Stimulated activated CD8-positive, alpha-beta memory T cell treated with anti-CD3 and anti-CD28 coated beads, Interleukin-4, amount 100 ng/mL, for 4 hours (primary cell): ENCODE data around the gene TTC16.

Source experiments
- DNase-seq, 2 donors: peaks; one replicate each; pipeline ENCODE4 v3.0.0-alpha.2; 2020; ENCODE audit warnings: low read depth in 2 of 2, low spot score in 1 of 2

TTC16 gene

DNA sequence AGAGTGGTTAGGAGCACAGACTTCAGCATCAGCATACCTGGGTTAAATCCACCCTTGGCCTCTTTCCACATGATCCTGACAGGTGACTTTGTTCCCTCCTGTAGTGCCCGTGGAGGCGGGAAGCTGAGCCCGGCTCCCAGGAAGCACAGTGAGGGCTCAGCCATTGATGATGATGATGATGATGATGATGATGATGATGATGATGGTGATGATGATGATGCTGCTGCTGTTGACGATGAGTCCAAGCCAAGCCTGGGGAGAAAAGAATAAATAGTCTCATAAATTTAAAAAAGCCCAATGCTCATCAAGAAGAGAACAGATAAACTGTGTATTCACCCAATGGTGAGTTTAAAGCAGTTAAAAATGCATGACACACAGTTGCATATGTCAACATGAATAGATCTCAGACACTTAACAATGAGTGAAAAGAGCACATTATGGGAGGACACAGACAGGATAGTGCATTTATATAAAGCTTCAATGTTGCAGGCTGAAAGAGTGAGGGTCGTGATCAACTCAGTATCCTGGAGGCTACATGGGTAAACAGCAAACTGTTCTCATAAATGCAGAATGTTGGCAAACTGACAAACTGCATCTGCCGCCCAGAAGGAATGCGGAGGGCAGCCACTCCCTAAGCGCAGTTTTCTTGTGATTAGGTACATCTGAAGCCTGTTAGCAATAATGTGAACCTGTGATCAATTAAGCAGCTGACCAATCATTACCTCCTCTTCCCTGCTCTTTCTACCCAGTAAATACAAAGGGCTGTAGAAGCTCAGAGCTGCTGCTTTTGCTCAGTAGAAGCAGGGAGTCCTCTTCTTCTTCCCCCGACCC is 20.8 kb upstream of the TTC16 start:
- DNase-seq = no peak

DNA sequence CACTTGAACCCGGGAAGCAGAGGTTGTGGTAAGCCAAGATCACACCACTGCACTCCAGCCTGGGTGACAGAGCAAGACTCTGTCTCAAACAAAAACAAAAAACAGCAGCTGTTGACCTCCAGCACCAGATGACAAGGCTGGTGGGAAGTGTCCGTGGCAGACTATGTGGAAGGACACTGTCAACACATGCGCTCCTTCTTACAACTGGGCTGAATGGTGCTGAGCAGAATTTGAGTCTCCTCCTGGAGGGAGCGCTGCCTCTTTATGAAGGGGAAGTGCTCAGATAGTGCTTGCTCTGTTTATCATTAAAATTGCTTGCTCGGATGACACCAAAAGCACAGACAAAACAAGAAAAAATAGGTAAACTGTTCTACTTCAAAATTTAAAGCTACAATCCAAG is 18.3 kb upstream of the TTC16 start:
- no peak for DNase-seq

DNA sequence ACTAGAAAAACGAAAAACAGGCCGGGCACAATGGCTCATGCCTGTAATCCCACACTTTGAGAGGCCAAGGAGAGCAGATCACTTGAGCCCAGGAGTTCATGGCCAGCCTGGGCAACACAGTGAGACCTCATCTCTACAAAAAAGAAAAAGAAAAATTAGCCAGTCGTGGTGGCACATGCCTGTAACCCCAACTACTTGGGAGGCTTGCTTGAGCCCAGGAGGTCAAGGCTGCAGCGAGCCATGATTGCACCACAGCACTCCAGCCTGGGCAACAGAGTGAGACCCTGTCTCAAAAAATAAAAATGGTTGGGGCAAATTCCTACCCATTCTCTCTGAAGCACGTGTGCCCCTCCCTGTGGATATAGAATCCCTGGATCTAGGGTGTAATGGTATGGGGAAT is 17.5 kb upstream of the TTC16 start:
- DNase-seq = no peak

DNA sequence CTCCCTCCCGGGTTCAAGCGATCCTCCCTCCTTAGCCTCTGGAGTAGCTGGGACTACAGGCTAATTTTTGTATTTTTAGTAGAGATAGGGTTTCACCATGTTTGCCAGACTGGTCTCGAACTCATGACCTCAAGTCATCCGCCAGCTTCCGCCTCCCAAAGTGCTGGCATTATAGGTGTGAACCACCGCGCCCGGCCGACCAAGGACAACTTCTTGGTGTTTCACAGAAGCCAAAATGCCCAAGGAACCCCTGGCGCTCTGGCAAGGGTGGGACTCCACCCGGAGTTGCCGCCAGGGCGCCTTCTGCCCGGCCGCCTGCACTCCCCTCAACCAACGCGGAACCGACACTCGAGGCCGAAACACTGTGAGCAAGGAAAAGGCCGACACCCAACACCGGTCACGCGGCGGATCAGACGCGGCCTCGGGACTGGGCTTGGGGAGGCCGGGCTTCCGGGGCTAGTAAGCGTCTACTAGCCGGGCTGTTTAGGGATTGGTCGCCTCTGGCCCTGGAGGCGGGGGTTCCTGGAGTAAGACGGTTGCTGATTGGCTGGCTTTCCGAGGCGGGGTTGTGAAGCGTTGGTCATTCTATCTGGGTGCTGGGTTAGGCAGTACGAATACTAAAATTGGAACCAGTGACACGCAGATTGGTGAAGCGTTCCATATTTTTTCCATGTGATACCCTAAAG is 16.8 kb upstream of the TTC16 start:
- peak; percentile 70 to 78 for DNase-seq

DNA sequence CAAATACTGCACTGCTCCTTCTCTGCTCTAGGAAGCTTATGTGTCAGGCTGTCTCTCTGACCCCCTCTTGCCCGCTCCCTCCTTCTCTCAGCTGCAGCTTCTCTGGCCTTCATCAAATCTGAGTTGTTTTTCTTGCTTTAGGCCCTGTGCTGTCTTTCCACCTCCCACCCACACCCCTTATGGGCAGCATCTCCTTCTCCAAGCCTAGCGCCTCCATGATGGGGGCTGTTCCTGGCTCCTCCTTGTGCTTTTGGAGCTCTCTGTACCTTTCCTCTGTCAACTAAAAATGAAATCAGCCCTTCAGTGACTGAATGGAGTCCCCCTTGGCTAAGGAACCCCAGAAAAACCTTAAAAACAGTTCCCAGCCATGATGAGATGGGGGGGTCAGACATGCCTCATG is 15.7 kb upstream of the TTC16 start:
- DNase-seq = no peak

DNA sequence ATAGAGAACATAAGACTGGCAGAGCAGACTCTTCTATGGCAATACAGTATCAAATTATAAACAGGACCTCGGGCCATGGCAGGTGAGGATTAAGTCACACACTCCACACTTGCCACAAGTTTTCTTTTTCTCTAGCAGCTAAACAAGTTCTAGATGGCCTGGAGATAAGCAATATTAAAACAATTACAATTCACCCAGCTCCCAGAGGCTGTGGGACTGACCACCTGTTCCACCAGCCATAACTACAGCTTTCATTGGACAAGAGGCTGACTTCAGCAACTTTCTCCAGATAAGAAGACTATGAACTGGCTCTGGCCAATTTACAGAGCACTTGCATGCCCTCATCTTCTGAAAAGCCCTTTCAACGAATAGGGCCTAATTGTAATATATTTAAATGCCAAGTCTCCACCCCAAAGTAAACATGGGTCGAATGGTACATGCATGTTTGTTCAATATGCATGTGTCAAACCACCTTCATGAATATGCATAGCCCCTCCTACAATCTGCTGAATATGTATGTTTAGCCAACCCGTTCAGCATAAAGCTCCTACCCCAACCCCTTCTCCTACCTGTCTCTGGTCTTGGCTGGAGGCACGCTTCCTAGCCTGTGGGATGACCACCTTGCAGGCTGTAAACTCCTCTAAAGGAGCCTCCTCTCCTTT is 15.2 kb upstream of the TTC16 start:
- no peak for DNase-seq

DNA sequence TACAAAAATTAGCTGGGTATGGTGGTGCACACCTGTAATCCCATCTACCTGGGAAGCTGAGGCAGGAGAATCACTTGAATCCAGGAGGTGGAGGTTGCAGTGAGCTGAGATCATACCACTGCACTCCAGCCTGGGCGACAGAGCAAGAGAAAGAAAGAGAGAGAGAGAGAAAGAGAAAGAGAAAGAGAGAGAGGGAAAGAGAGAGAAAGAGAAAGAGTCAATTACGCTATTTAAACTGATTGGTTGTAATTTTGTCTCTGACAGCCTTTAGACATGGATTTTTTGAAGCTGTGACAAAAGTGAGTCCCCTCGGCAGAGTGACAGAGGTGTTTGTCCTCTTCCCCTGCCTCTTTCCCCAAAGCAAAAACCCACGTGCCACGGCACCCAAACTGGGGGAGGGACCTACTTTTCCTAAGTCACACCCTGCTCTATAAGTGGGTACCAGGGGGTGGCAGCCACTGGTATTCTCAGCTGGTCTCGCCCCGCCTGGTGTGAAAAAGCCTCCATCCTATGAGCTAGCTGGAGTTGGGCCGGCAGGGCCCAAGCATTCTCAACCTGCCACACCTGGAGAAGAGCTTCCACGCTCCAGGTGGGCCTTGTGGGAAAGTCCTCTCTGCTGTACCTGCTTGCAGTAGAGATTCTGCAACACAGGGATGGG is 12.5 kb upstream of the TTC16 start:
- no peak for DNase-seq

DNA sequence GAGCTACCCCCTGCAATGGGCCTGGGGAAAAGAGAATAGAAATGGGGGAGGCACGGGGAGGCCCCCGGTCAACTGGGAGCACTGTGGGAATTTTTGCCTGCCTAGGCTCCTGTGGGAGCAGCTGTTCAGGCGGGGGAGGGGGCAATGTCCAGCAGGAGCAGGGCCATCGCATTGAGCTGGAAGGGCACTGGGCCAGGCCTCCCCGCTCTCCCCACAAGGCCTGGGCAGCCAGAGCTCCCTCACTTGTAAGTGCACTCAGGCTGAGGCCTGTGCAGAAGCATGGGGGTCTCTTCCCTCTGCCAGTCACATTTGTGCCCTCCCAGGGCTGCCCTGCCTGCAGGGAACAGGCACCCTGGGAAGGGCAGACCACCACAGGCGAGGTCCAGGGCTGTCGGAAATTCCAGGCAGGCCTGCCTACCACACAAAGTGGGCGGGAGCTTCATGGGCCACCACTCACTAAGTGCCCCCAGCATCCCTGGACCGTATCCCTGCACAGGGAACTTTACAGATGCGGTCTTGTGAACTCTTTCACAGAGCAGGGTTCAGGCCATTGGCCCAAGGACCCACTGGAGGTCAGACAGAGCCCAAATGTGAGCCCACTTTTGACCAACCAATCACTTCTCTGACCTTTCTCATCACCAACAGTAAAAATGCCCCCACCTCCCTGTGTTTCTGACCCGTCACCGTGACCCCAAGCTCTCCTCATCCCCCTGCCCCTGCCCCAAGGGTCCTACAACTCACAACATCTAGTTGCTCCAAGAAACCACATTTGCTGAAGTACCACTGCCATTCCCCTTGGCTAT is 10.1 kb upstream of the TTC16 start:
- DNase-seq = no peak

DNA sequence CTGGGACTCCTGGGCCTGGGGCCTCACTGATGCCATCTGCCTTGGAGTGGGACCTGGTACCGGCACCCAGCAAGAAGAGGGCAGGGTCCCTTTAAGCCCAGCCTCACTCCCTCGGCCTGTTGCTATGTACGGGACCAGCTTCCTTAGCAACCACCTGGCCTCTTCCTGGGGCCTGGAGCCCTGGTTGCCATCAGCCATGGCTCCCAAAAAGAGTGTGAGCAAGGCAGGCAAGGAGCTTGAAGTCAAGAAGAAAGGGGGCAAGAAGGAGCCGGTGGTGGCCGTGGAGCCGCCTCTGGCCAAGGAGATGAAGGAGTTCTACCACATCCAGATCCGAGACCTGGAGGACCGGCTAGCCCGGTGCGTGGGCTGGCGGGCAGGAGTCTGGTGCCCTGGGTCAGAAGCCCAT is 9.0 kb upstream of the TTC16 start, which contains the start of gene CFAP157:
Gene CFAP157 (plus strand): TSS at position 153 of the 406 bp plus-strand sequence. CDS start 44 bp downstream, at position 197.
- DNase-seq = no peak

DNA sequence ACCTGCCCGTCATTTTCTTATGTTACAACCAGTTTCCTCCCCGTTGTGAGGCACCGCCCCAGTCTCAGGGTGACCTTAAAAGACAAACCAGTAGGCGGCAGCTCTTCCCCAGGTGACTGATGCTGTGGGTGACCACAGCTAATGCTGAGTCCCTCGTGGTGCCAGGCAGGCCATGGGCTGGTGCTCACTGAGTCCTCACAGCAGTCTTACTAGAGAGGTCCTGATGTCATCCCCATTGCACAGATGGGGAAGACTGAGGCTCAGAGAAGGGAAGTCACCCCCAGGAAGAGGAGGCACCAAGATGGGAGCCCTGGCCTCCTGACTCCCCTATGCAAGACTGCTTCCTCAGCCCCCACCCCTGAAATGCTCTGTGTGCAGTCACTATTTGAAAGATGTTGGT is 8.1 kb upstream of the TTC16 start:
- no peak for DNase-seq

DNA sequence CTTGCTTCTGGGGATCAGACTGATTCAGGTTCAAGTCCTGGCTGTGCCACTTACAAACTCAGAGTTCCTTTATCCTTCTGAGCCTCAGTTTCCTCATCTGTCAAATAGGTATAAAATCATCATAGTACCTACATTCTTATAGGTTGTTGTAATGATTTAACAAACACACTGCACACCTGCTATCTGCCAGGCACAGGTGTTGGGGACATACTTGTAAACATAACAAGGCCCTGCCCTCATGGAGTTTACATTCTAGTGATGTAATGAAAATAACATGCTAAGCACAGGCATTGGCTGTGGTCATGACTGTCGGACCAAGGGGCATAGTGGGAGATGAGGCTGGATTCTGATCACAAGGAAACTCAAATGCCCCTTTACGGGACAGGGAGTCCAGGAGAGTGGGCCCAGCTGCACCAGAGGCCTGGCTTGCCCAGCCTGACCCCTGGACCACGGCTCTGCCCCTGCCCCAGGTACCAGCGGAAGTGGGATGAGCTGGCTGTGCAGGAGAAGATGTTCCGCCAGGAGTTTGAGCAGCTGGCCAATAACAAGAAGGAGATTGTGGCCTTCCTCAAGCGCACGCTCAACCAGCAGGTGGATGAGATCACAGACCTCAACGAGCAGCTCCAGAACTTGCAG is 6.8 kb upstream of the TTC16 start:
- no peak for DNase-seq

DNA sequence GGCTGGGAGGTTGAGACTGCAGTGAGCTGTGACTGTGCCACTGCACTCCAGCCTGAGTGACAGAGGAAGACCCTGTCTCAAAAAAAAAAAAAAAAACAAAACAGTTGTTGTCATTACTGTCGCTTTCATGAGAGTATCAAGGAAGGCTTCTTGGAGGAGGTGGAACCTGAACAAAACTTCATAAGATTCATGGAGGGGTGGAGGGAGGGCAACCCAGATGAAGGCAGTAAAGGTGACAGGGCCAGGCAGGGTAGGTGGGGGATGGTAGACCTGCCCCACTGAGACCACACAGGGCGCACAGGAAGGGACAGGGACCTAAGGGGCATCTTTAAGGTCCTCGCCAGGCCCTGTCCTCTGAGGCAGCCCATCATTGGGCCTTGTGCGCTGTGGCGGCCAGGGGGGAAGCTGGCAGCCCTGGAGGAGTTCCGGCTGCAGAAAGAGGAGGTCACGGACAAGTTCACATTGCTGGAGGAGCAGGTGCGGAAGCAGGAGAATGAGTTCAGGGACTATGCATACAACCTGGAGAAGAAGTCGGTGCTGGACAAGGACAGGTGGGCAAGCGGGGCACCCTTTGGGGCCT is 5.6 kb upstream of the TTC16 start:
- DNase-seq = no peak

DNA sequence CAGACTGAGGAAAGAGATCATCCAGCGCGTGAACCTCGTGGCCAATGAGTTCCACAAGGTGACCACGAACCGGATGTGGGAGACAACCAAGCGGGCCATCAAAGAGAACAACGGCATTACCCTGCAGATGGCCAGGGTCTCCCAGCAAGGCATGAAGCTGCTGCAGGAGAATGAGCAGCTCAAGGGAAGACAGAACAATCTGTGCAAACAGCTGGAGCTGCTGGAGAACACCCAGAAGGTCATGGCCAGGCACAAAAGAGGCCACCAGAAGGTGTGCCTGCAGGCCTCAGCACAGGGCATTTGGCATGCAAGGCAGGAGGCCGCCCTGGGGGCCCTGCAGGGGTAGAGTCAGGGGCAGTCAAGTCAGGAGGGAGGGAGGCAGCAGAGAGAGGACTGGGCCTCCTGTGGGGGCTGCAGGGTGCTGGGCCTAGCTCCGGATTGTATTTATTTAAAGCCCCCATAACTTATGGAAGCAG is 4.6 kb upstream of the TTC16 start:
- DNase-seq = no peak

DNA sequence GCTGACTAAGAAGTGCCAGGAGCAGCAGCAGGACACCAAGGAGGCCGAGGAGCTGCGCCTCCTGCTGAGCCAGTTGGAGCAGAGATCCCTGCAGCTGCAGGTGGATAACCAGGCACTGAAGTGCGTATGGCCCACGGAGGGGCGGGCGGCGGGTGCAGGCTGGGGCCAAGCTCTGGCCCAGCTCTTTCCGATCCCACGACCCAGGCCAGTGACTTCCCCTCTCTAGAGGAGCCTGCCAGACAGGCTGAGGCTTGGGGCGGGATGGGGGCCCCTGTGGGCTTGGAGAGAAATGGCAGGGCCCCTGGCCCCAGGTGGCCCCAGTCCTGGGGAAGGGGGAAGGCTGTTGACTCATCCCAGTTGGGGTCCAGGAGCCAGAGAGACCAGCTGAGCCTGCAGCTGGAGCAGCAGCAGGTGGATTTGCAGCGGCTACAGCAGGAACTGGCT is 4.0 kb upstream of the TTC16 start:
- no peak for DNase-seq

DNA sequence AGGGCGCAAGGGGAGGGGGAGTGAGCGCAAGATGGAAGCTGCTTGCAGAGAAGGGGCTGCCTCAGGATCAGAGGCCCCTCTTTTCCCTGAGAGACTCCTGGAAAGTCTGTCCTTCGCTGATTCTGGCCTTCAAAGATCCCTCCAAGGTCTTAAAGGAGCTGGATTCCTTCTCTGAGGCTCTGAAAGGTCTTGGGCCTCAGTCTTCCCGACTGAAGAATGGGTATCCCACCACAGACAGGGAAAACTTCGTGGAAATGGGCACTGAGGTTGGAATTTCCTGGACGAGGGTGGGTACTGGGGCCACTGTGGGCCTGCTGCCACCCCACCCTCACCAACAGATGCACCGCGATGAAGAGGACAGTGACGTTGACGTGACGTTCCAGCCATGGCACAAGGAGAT is 3.5 kb upstream of the TTC16 start:
- DNase-seq = no peak

DNA sequence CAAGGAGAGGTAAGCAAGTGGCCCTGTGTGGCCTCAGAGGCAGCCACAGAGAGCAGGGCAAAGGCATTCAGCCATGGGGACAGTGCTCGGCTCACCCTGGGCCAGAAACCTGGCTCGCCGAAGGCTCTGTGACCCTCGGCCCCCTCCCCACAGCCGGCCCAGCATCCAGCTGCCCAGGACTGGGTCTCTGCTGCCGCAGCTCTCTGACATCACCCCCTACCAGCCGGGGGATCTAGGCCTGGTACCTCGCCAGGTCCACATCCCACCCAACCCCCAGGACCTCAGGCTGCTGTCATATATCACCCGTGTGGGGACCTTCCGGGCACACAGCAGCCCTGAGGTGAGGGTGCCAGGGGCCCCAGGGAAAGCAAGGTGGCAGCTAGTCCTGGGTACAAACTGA is 3.0 kb upstream of the TTC16 start:
- no peak for DNase-seq

DNA sequence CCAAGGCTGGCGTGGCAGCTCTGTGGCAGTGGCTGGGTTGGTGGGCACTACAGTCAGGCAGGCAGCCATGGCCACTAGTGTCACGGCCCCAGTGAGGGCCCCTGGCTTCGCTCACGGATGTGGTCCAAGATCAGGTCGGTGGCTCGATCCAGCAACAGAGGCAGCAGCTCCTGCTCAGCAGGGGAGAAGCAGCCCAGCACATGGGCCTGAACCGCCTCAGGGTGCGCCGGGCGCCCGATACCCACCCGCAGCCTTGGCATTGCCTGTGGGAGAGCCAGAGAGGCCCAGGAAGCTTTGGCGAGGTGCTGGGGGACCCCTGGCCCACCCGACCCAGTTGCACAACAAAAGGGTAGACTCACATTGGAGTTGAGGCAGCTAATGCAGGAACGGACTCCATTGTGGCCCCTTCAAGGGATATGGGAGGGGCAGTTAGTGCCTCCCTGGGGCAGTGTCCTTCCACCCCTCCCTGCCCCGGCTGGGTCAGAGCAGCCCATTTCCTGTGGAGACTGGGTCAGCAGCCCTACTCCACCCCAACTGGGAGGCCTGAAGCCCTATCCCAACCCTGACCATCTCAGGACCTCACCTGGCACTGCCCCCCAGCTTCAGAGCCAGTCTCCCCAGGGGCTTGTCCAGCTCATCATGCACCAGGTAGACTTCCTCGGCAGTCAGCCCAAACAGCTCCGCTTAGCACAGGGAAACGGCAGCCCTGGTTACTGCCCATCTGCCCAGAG is 1.7 kb upstream of the TTC16 start:
- no peak for DNase-seq

DNA sequence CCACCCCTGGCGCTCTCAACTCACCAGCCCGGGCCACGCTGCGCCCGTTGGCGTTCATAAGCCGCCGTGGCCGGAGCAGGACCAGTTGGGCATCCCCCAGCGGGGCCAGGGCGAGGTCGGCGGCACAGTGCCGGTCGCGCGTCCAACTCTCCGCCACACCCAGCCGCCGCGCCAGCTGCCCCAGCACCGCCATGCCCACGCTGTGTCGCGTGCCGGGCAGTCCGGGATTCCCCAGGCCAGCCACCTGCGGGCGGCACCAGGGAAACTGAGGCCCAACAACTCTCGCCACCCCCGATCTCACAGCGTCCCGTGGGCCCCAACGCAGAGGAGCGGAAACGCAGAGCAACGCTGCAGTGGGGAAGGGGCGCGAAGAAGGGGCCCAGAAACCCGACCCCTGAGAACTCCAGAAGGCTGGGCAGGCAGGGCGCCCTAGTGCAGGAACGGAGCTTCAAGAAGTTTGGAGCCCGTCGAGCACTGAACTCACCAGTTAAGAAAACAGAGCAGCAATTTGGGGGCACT is 869 bp upstream of the TTC16 start:
- DNase-seq = no peak

DNA sequence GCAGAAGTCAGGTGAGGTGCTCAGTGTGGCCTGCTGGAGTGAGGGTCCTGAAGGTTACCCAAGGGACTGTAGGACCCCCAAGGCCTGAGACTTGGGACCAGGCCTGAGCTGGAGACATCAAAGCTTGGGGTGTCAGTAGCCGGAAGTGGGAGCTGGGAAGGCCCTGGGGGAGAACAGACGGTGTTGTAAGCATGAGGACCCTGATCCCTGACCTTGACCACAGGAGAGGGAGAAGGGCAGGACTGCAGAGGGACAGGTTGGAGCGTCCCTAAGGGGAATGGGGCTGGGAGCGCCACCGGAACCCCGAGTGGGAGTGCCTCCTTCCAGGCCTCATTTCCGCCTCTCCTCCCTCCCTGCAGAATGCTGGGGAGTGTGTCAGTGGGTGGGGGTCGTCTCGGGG is 533 bp downstream of the TTC16 start:
- no peak for DNase-seq
